ENCODE measurements around the gene SUN2. TPM values are rescaled to one million over a fixed set of nuclear protein-coding genes. Genes with fewer than 3 reads are reported as not detected.
"Not testable (repeated sequence)": the region's sequence is repeated elsewhere in the genome, so short reads cannot be mapped to it uniquely, and the experiment has no call there.

The SUN2 gene, protein sequence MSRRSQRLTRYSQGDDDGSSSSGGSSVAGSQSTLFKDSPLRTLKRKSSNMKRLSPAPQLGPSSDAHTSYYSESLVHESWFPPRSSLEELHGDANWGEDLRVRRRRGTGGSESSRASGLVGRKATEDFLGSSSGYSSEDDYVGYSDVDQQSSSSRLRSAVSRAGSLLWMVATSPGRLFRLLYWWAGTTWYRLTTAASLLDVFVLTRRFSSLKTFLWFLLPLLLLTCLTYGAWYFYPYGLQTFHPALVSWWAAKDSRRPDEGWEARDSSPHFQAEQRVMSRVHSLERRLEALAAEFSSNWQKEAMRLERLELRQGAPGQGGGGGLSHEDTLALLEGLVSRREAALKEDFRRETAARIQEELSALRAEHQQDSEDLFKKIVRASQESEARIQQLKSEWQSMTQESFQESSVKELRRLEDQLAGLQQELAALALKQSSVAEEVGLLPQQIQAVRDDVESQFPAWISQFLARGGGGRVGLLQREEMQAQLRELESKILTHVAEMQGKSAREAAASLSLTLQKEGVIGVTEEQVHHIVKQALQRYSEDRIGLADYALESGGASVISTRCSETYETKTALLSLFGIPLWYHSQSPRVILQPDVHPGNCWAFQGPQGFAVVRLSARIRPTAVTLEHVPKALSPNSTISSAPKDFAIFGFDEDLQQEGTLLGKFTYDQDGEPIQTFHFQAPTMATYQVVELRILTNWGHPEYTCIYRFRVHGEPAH
- 896 TPM for total RNA-seq

DNA sequence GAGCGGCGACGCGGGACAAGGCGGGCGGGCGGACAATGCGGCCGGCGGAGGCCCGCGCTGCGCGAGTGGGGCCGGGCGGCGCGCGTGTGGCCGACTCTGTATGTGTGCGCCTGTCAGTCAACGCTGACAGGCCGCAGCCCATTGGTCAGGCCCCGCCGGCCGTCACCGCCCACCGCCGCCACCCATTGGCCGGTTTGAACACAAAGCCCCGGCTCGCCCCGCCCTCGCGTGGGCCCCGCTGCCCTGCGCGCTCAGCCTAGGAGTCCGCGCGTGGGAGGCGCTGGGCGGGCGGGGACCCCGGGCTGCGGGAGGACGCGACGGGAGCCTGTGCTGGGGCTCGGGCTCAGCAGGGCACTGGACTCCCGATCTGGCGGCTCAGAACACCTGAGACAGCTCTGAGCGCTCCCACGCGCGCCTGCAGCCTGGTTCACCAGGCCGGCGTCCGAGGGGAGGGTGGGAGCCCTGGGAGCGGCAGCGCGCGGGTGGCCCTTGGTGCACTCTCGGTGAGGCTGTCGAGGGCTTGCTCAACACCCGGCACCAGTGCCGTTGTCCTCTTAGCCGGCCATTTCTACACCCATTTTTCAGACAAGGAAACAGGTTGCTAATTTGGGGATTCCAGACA is at the start of gene SUN2:
Gene SUN2 (minus strand): TSS at position 88 of the 622 bp plus-strand sequence. CDS start 3,370 bp downstream, outside the sequence.
- Histone ChIP-seq H3K4me3 (peak within 1 kb of the TSS; percentile 72 to 79), H3K27me3 (no peaks in the 10 kb centered on the region), H3K4me1 (peaks cover 17 to 23% of the 10 kb centered on the region in 2 donors), H3K9me3 (no peaks in the 10 kb centered on the region), H3K27ac (peak within 1 kb of the TSS; percentile 91 to 98), H3K36me3 (peaks cover 23 to 25% of the 10 kb centered on the region in 2 donors)
- intact Hi-C loops (cut with DNase I), result loop anchor here (1.0 to 2.0 kb wide), 4 partner anchors 39 to 949 kb away; partner anchors contain the start of genes DNAL4, GCAT and GTPBP1
- peak; percentile 86 to 97 for DNase-seq (ENCODE audit: low spot score in 2 of 2)
- TF ChIP-seq, protein P1, sequence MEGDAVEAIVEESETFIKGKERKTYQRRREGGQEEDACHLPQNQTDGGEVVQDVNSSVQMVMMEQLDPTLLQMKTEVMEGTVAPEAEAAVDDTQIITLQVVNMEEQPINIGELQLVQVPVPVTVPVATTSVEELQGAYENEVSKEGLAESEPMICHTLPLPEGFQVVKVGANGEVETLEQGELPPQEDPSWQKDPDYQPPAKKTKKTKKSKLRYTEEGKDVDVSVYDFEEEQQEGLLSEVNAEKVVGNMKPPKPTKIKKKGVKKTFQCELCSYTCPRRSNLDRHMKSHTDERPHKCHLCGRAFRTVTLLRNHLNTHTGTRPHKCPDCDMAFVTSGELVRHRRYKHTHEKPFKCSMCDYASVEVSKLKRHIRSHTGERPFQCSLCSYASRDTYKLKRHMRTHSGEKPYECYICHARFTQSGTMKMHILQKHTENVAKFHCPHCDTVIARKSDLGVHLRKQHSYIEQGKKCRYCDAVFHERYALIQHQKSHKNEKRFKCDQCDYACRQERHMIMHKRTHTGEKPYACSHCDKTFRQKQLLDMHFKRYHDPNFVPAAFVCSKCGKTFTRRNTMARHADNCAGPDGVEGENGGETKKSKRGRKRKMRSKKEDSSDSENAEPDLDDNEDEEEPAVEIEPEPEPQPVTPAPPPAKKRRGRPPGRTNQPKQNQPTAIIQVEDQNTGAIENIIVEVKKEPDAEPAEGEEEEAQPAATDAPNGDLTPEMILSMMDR (IDR thresholded peaks at IDR 0.05), result no peak

DNA sequence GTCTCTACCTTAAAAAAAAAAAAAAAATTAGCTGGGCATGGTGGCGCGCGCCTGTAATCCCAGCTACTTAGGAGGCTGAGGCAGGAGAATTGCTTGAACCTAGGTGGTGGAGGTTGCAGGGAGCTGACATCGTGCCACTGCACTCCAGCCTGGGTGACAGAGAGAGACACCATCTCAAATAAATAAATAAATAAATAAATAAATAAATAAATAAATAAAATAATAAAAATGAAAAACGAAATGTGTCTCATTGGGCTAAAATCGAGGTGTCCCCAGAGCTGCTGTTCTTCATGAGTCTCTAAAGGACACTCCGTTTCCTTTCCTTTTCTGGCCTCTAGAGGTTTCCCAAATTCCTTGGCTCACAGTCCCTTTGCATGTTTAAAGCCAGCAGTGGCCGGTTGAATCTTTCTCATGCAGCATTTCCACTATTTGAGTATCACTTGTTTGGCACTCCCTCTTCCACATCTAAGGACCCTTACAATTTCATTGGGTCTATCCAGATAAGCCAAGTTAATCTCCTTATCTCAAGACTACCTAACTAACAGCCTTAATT is 49.3 kb upstream of the SUN2 start:
- intact Hi-C loops (cut with DNase I); H3K27me3 ChIP-seq; H3K27ac ChIP-seq; H3K36me3 ChIP-seq; H3K4me3 ChIP-seq; H3K9me3 ChIP-seq; DNase-seq (ENCODE audit: low spot score in 2 of 2); H3K4me1 ChIP-seq: not testable (repeated sequence)

DNA sequence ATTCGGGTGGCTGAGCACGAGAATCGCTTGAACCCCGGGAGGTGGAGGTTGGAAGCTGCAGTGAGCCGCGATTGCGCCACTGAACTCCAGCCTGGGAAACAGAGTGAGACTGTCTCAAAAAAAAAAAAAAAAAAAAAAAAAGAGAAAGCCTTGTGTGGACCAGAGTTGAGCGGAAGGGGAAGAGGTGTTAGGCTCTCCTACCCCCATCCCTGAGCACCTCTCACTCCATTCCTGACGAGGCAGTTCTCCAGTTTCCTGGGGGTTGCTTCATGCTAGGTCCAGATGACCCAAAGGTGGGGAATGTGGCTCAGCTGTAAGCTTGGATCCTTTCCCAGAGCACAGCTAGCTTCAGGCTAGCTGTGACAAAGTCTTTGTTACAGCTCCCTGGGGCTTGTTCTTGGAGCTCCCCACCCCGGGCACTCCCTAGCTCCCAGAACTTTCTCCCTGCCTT is 46.9 kb upstream of the SUN2 start:
- no peaks in the 10 kb centered on the region for H3K27me3 ChIP-seq
- no peaks in the 10 kb centered on the region for H3K9me3 ChIP-seq
- peaks cover 0 to 3% of the 10 kb centered on the region in 2 donors for H3K4me1 ChIP-seq
- H3K36me3 ChIP-seq, result no peaks in the 10 kb centered on the region
- H3K4me3 ChIP-seq, result no peak overlapping the region
- TF ChIP-seq, protein P1 (IDR thresholded peaks at IDR 0.05), result no peak
- intact Hi-C loops (cut with DNase I), result loop anchor here (2.0 kb wide), 1 partner anchor 14 kb away; no protein-coding TSS in a partner anchor
- peak overlapping the region in 1 of 2 donors; percentile 19 for H3K27ac ChIP-seq
- DNase-seq (ENCODE audit: low spot score in 2 of 2), result peak in 1 of 2 donors; percentile 88

DNA sequence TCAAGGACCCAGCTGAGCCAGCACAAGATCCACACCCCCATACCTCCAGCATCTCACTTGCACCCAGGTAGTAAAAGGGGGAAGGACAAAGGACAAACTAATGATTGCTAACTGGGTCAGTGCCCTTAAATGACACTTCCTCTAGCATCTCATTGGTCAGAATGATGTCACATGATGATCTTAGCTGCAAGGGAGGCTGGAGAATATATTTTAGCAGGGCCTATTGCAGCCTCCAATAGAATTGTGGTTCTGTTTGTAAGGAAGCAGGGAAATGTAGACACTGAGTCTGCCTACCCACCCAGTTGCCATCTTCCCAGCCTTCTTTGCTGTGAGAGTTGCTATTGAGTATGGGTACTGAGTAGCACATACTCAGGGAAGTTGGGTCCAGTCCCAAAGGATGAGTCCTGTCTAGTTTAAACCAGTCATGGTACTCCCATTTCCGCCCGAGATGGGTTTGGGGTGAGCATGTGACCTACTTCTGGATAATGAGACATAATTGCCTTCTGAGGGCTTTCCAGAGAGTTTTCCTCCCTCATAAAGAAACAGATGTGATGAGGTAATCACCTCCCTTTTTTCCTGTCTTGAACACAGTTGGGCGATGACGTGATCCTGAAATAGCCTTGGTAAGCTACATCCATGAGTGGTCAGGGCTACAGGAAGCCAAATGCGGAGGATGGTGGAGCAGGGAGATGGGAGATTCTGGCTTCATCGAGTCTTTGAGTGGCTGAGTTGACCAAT is 43.6 kb upstream of the SUN2 start:
- Histone ChIP-seq H3K27ac (no peak overlapping the region), H3K36me3 (no peaks in the 10 kb centered on the region), H3K4me3 (no peak overlapping the region), H3K4me1 (peaks cover 0 to 3% of the 10 kb centered on the region in 2 donors), H3K27me3 (no peaks in the 10 kb centered on the region), H3K9me3 (no peaks in the 10 kb centered on the region)
- TF ChIP-seq, protein P1 (IDR thresholded peaks at IDR 0.05), result no peak
- intact Hi-C loops (cut with DNase I), result no loop called here
- DNase-seq (ENCODE audit: low spot score in 2 of 2), result no peak

DNA sequence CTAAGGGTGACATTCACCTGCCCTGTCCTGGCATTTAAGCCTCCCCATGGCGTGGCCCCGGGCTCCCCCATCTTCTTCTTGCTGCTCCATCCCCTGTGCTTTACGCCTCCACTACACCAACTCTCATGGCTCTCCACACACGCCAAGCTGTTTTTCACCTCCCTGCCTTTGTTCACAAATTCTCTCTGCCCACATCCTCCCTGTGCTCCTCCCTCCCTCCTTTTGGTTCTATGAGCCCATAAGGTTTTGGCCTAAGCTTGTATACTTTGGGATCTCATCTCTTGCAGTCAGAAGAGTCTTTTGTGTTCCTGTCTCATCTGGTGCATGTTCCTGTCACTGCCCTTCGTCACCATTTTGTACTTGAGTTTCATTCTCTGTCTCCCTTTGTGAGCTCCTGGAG is 42.7 kb upstream of the SUN2 start:
- no peaks in the 10 kb centered on the region for H3K36me3 ChIP-seq
- no peak for DNase-seq (ENCODE audit: low spot score in 2 of 2)
- intact Hi-C loops (cut with DNase I), result no loop called here
- no peaks in the 10 kb centered on the region for H3K27me3 ChIP-seq
- TF ChIP-seq, protein P1 (IDR thresholded peaks at IDR 0.05), result no peak
- H3K9me3 ChIP-seq, result no peaks in the 10 kb centered on the region
- peaks cover 0 to 3% of the 10 kb centered on the region in 2 donors for H3K4me1 ChIP-seq
- no peak overlapping the region for H3K4me3 ChIP-seq
- H3K27ac ChIP-seq, result no peak overlapping the region

All from ascending aorta (tissue), 2 donors.